H9 (cell line): ENCODE results near the gene MAML3. TPM values are rescaled to one million over a fixed set of nuclear protein-coding genes. Genes with fewer than 3 reads are reported as not detected.

Experiments
- DNase-seq: peaks from one replicate; pipeline ENCODE4 v3.0.0-alpha.2; 2017
- H2AFZ ChIP-seq: one replicate; pipeline ENCODE4 v1.6.1; 2013; ENCODE audit warnings: mild to moderate bottlenecking, low read length, control low read depth, moderate library complexity
- H2AK5ac ChIP-seq: 2 replicates; pipeline ENCODE4 v1.6.1; 2013; ENCODE audit warnings: low read length, control low read depth, mixed read lengths; ENCODE audit not compliant: insufficient read length
- H2BK120ac ChIP-seq: one replicate; pipeline ENCODE4 v1.6.1; 2013; ENCODE audit warnings: low read depth, mild to moderate bottlenecking, low read length, control low read depth, inconsistent platforms; ENCODE audit not compliant: poor library complexity, severe bottlenecking
- H2BK12ac ChIP-seq: 2 replicates; pipeline ENCODE4 v1.6.1; 2013; ENCODE audit warnings: low read length, control low read depth, mixed read lengths, low read depth; ENCODE audit not compliant: insufficient read length
- H2BK15ac ChIP-seq: 2 replicates; pipeline ENCODE4 v1.6.1; 2013; ENCODE audit warnings: low read depth, low read length, control low read depth
- H2BK20ac ChIP-seq: one replicate; pipeline ENCODE4 v1.6.1; 2013; ENCODE audit warnings: low read depth, mild to moderate bottlenecking, low read length, control low read depth, inconsistent platforms; ENCODE audit not compliant: poor library complexity, severe bottlenecking
- H2BK5ac ChIP-seq: 2 replicates; pipeline ENCODE4 v1.6.1; 2013; ENCODE audit warnings: low read length, control low read depth, mixed read lengths; ENCODE audit not compliant: insufficient read length
- H3K14ac ChIP-seq: 2 replicates; pipeline ENCODE4 v1.6.1; 2013; ENCODE audit warnings: low read length, control low read depth; ENCODE audit not compliant: insufficient read depth
- H3K18ac ChIP-seq: 2 replicates; pipeline ENCODE4 v1.6.1; 2013; ENCODE audit warnings: low read depth, mild to moderate bottlenecking, mixed read lengths, low read length, control low read depth; ENCODE audit not compliant: insufficient read length
- H3K23ac ChIP-seq: 2 replicates; pipeline ENCODE4 v1.6.1; 2013; ENCODE audit warnings: low read length, control low read depth, mixed read lengths, low read depth; ENCODE audit not compliant: insufficient read length
- H3K23me2 ChIP-seq: 2 replicates; pipeline ENCODE4 v1.6.1; 2013; ENCODE audit warnings: low read depth, mild to moderate bottlenecking, mixed read lengths, low read length, control low read depth; ENCODE audit not compliant: insufficient read length, poor library complexity, severe bottlenecking
- H3K27ac ChIP-seq: 2 replicates; pipeline ENCODE4 v1.5.1; 2013; ENCODE audit warnings: low read length, control low read depth, mixed read lengths, low read depth; ENCODE audit not compliant: insufficient read length
- H3K27me3 ChIP-seq: 2 replicates; pipeline ENCODE4 v1.6.1; 2013; ENCODE audit warnings: low read length, control low read depth, inconsistent platforms; ENCODE audit not compliant: insufficient read depth
- H3K4ac ChIP-seq: 2 replicates; pipeline ENCODE4 v1.6.1; 2013; ENCODE audit warnings: low read depth, mild to moderate bottlenecking, control low read depth, inconsistent platforms, low read length, moderate library complexity
- H3K4me1 ChIP-seq: 2 replicates; pipeline ENCODE4 v1.6.1; 2013; ENCODE audit warnings: low read length, control low read depth, inconsistent platforms; ENCODE audit not compliant: insufficient read depth
- H3K4me2 ChIP-seq: 2 replicates; pipeline ENCODE4 v1.6.1; 2013; ENCODE audit warnings: low read length, control low read depth, mixed read lengths; ENCODE audit not compliant: insufficient read length, insufficient read depth
- H3K56ac ChIP-seq: 2 replicates; pipeline ENCODE4 v1.6.1; 2013; ENCODE audit warnings: low read depth, mild to moderate bottlenecking, mixed read lengths, low read length, control low read depth; ENCODE audit not compliant: insufficient read length
- H3K79me1 ChIP-seq: 2 replicates; pipeline ENCODE4 v1.6.1; 2013; ENCODE audit warnings: low read depth, mild to moderate bottlenecking, moderate library complexity, low read length, control low read depth, inconsistent platforms; ENCODE audit not compliant: insufficient read depth, poor library complexity, severe bottlenecking
- H3K79me2 ChIP-seq: 2 replicates; pipeline ENCODE4 v1.6.1; 2013; ENCODE audit warnings: low read length, control low read depth, inconsistent platforms; ENCODE audit not compliant: insufficient read depth
- H3K9ac ChIP-seq: 2 replicates; pipeline ENCODE4 v1.6.1; 2013; ENCODE audit warnings: low read length, control low read depth, mixed read lengths; ENCODE audit not compliant: insufficient read length; ENCODE audit errors: extremely low read depth
- H3K9me3 ChIP-seq: one replicate; pipeline ENCODE4 v1.6.1; 2013; ENCODE audit warnings: low read depth, low read length, inconsistent platforms; ENCODE audit not compliant: control insufficient read depth
- H3T11ph ChIP-seq: one replicate; pipeline ENCODE4 v1.6.1; 2013; ENCODE audit warnings: mild to moderate bottlenecking, low read length, control low read depth, inconsistent platforms
- H4K20me1 ChIP-seq: one replicate; pipeline ENCODE4 v1.6.1; 2013; ENCODE audit not compliant: control insufficient read depth, insufficient read length, insufficient read depth
- H4K5ac ChIP-seq: 2 replicates; pipeline ENCODE4 v1.6.1; 2013; ENCODE audit warnings: low read depth, mild to moderate bottlenecking, mixed read lengths, low read length, control low read depth; ENCODE audit not compliant: insufficient read length
- H4K8ac ChIP-seq: replicated peaks from 2 replicates; pipeline ENCODE4 v1.6.1; 2013; ENCODE audit warnings: low read length, control low read depth, mixed read lengths, low read depth; ENCODE audit not compliant: insufficient read length
- H4K91ac ChIP-seq: 2 replicates; pipeline ENCODE4 v1.6.1; 2013; ENCODE audit warnings: low read depth, mild to moderate bottlenecking, moderate library complexity, mixed read lengths, low read length, control low read depth; ENCODE audit not compliant: insufficient read length
- H3K27ac Mint-ChIP-seq, 3 experiments: 2 replicates in 2 of 3; 3 replicates in 1 of 3; pipeline ENCODE4 v1.8.0; 2020 to 2021; ENCODE audit warnings: mixed read lengths in 3 of 3, mild to moderate bottlenecking in 1 of 3, moderate library complexity in 1 of 3
- H3K27me3 Mint-ChIP-seq: 2 replicates; pipeline ENCODE4 v1.8.0; 2021; ENCODE audit warnings: low read depth, mild to moderate bottlenecking, moderate library complexity, mixed read lengths
- H3K36me3 Mint-ChIP-seq, 3 experiments: 2 replicates in 2 of 3; 3 replicates in 1 of 3; pipeline ENCODE4 v1.8.0; 2020 to 2021; ENCODE audit warnings: low read depth in 3 of 3, mixed read lengths in 3 of 3; ENCODE audit not compliant: insufficient read depth in 1 of 3
- H3K4me1 Mint-ChIP-seq, 2 experiments: 2 replicates each; pipeline ENCODE4 v1.8.0; 2020; ENCODE audit warnings: mixed read lengths in 2 of 2
- H3K4me3 Mint-ChIP-seq, 2 experiments: 2 replicates in 1 of 2; 3 replicates in 1 of 2; pipeline ENCODE4 v1.8.0; 2020 to 2021; ENCODE audit warnings: mild to moderate bottlenecking in 2 of 2, mixed read lengths in 2 of 2, moderate library complexity in 1 of 2
- H3K9me3 Mint-ChIP-seq, 2 experiments: 2 replicates in 1 of 2; 3 replicates in 1 of 2; pipeline ENCODE4 v1.8.0; 2020; ENCODE audit warnings: mild to moderate bottlenecking in 2 of 2, mixed read lengths in 2 of 2, moderate library complexity in 1 of 2
- WGBS: extraction: QIAGEN DNeasy Blood & Tissue Kit; methylation state at CpG from one replicate; pipeline ENCODE4 v1.1.7; 2013; ENCODE audit warnings: missing lambda C conversion rate, low lambda C conversion rate, mixed read lengths; ENCODE audit not compliant: insufficient read length; ENCODE audit errors: extremely low coverage; 5-methylcytosine and 5-hydroxymethylcytosine counted together
- total RNA-seq: library from RNA; stranded (reverse); gene quantifications from 2 replicates; pipeline ENCODE4 v1.2.1, GENCODE V29; 2021
- TF ChIP-seq, protein P1 (sequence below): fragments of 200-600 bp; sonication (generic); conservative IDR thresholded peaks from 3 replicates; pipeline ENCODE4 v1.8.0; 2021; ENCODE audit warnings: antibody characterized with exemption, mild to moderate bottlenecking

MAML3 gene
- total RNA-seq, 1 experiment from 2014 or later = 3.9 TPM

DNA sequence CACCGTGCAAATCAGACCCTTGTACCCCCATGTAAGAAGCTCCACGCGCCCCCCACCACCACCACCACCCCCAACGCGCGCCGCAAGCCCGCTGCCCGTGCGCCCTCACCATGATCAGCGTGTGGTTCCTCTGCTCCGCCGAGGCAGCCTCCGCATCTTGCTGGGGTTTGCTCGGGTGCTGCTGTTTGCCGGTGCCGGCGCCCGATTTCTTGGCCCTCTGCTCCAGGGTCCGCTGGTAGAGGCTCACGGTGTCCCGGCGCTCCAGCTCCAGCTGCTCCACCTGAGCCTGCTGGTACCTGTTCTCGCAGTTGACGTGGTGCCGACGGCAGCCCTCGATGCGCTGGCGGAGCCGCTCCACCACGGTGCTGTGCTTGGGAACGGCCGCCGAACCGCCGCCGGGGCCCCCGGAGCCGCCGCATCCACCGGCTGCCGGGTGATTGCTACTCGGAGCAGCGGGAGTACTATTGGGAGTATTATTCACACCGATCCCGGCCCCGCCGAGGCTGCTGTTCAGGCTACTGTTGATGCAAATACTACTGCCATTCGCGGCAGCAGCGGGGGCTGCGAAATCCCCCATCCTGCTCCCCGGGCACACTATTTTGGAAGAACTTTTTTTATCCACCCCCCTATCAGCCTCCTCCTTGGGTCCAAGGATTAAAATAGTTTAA, 1.1 kb downstream of the MAML3 start:
- Histone ChIP-seq H3K14ac (peak overlapping the region; percentile 26; the same call in 1 of the 2 replicates), H2AFZ (peak overlapping the region; percentile 24), H3K4me2 (peak overlapping the region; percentile 84), H3K18ac (no peak overlapping the region), H3K4me1 (peaks cover 2% of the 10 kb centered on the region; the same call in 1 of the 2 replicates), H2BK20ac (no peak overlapping the region), H2BK120ac (no peak overlapping the region), H3K27ac (no peak overlapping the region), H2AK5ac (no peak overlapping the region), H3K79me1 (no peaks in the 10 kb centered on the region), H3K9me3 (no peaks in the 10 kb centered on the region), H4K91ac (no peak overlapping the region), H3K27me3 (no peaks in the 10 kb centered on the region; the same call in 1 of the 2 replicates), H3K9ac (no peak overlapping the region), H4K20me1 (no peaks in the 10 kb centered on the region), H3K56ac (no peak overlapping the region), H3K23ac (no peak overlapping the region), H3K4ac (no peak overlapping the region), H4K5ac (no peak overlapping the region), H2BK5ac (no peak overlapping the region), H3T11ph (no peak overlapping the region), H2BK12ac (no peak overlapping the region), H2BK15ac (no peak overlapping the region), H4K8ac (no peak overlapping the region), H3K79me2 (no peaks in the 10 kb centered on the region), H3K23me2 (peaks cover 18% of the 10 kb centered on the region)
- DNase-seq = peak; percentile 50
- H3K27me3 Mint-ChIP-seq = peaks cover 4% of the 10 kb centered on the region; the same call in 1 of the 2 replicates
- H3K27ac Mint-ChIP-seq = peak overlapping the region in 1 of 3 experiments; percentile 63; a peak in 1 of 7 replicates
- H3K9me3 Mint-ChIP-seq = no peaks in the 10 kb centered on the region
- WGBS = no CpG with 5 or more reads among the region's 54 CpGs
- TF ChIP-seq, protein P1, sequence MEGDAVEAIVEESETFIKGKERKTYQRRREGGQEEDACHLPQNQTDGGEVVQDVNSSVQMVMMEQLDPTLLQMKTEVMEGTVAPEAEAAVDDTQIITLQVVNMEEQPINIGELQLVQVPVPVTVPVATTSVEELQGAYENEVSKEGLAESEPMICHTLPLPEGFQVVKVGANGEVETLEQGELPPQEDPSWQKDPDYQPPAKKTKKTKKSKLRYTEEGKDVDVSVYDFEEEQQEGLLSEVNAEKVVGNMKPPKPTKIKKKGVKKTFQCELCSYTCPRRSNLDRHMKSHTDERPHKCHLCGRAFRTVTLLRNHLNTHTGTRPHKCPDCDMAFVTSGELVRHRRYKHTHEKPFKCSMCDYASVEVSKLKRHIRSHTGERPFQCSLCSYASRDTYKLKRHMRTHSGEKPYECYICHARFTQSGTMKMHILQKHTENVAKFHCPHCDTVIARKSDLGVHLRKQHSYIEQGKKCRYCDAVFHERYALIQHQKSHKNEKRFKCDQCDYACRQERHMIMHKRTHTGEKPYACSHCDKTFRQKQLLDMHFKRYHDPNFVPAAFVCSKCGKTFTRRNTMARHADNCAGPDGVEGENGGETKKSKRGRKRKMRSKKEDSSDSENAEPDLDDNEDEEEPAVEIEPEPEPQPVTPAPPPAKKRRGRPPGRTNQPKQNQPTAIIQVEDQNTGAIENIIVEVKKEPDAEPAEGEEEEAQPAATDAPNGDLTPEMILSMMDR = no peak
- peak overlapping the region; percentile 89 to 91 for H3K4me3 Mint-ChIP-seq
- H3K4me1 Mint-ChIP-seq = peaks cover 18 to 22% of the 10 kb centered on the region in 2 experiments
- H3K36me3 Mint-ChIP-seq = no peaks in the 10 kb centered on the region
